Nephron progenitor cell (in vitro differentiated cells): ENCODE data around the gene ADPGK.
A peak's percentile ranks its signal among the peaks of the same experiment; 100 is the strongest.

ENCODE experiments used
- DNase-seq: peaks from one replicate; pipeline ENCODE4 v3.0.0; 2021
- H3K27ac Mint-ChIP-seq: 2 replicates; pipeline ENCODE4 v1.8.0; 2021; ENCODE audit warnings: mild to moderate bottlenecking, moderate library complexity, mixed read lengths
- H3K27me3 Mint-ChIP-seq: 2 replicates; pipeline ENCODE4 v1.8.0; 2021; ENCODE audit warnings: mild to moderate bottlenecking, low read depth, mixed read lengths; ENCODE audit not compliant: poor library complexity
- H3K36me3 Mint-ChIP-seq: 2 replicates; pipeline ENCODE4 v1.8.0; 2021; ENCODE audit warnings: low read depth, mixed read lengths
- H3K4me1 Mint-ChIP-seq: 2 replicates; pipeline ENCODE4 v1.8.0; 2021; ENCODE audit warnings: mixed read lengths
- H3K4me3 Mint-ChIP-seq: 2 replicates; pipeline ENCODE4 v1.8.0; 2021; ENCODE audit warnings: mild to moderate bottlenecking, moderate library complexity, mixed read lengths
- H3K9me3 Mint-ChIP-seq: 2 replicates; pipeline ENCODE4 v1.8.0; 2021; ENCODE audit warnings: mild to moderate bottlenecking, moderate library complexity, mixed read lengths
- TF ChIP-seq, protein P1 (sequence below): fragments of 200-600 bp; sonication (generic); IDR thresholded peaks from 2 replicates; pipeline ENCODE4 v1.5.0; 2021; ENCODE audit warnings: antibody characterized with exemption

Gene ADPGK

GRCh38 chr15:72783640-72784455 is at the start of gene ADPGK:
Gene ADPGK, minus strand, starts transcription at chr15:72783758. Its CDS starts 67 bp downstream, at chr15:72783691.
- peak within 1 kb of the TSS; percentile 95 for H3K4me3 Mint-ChIP-seq
- no peaks in the 10 kb centered on the region for H3K9me3 Mint-ChIP-seq
- TF ChIP-seq, protein P1, sequence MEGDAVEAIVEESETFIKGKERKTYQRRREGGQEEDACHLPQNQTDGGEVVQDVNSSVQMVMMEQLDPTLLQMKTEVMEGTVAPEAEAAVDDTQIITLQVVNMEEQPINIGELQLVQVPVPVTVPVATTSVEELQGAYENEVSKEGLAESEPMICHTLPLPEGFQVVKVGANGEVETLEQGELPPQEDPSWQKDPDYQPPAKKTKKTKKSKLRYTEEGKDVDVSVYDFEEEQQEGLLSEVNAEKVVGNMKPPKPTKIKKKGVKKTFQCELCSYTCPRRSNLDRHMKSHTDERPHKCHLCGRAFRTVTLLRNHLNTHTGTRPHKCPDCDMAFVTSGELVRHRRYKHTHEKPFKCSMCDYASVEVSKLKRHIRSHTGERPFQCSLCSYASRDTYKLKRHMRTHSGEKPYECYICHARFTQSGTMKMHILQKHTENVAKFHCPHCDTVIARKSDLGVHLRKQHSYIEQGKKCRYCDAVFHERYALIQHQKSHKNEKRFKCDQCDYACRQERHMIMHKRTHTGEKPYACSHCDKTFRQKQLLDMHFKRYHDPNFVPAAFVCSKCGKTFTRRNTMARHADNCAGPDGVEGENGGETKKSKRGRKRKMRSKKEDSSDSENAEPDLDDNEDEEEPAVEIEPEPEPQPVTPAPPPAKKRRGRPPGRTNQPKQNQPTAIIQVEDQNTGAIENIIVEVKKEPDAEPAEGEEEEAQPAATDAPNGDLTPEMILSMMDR, result peak; percentile 42
- H3K36me3 Mint-ChIP-seq, result peaks cover 20% of the 10 kb centered on the region
- H3K4me1 Mint-ChIP-seq, result peaks cover 39% of the 10 kb centered on the region
- peak within 1 kb of the TSS; percentile 87 for H3K27ac Mint-ChIP-seq
- peak; percentile 93 for DNase-seq
- no peaks in the 10 kb centered on the region for H3K27me3 Mint-ChIP-seq

DNA sequence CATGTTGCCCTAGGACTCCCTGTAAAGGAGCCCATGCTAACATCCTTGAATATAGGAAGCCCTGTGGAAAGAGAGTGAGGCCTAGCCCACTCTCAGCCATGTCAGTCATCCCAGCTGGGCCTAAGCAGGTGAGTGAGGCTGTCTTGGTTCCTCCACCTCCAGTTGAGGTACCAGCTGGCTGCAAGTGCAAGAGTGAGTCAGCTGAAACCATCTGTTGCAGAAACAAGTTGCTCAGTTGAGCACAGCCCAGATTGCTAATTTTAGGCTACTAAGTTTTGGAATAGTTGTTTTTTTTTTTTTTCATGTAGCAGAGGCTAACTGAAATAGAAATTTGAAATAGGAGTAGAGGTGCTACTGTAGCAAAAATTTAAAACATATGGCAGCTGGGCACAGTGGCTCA is 43.7 kb upstream of the ADPGK start:
- Mint-ChIP-seq H3K4me1 (peaks cover 43% of the 10 kb centered on the region), H3K36me3 (no peaks in the 10 kb centered on the region), H3K9me3 (peaks cover under 1% of the 10 kb centered on the region), H3K4me3 (no peak overlapping the region), H3K27me3 (peaks cover 9% of the 10 kb centered on the region), H3K27ac (no peak overlapping the region)
- TF ChIP-seq, protein P1, result no peak
- no peak for DNase-seq

DNA sequence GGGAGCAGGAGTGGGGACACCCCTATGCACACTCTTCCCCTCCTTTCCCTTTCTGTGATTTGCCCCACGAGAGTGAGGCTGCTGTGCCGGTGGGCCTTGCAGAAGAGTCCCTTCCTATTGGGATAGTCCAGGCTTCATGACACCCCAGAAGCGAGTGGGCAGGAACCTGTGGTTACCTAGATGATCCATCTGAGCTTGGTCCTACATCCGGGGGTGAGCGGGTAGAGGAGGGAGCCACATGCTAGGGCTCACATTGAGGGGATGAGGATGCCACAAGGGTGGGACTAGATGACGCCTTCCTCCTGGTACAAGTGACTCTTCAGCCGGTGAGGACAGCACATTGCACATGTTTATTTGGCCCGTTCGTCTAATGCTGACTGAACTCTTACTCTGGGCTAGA is 43.1 kb upstream of the ADPGK start:
- no peak overlapping the region for H3K4me3 Mint-ChIP-seq
- DNase-seq, result no peak
- peaks cover 48% of the 10 kb centered on the region for H3K4me1 Mint-ChIP-seq
- peaks cover 13% of the 10 kb centered on the region for H3K27me3 Mint-ChIP-seq
- peak overlapping the region; percentile 53 for H3K27ac Mint-ChIP-seq
- no peaks in the 10 kb centered on the region for H3K36me3 Mint-ChIP-seq
- H3K9me3 Mint-ChIP-seq, result peaks cover 5% of the 10 kb centered on the region
- TF ChIP-seq, protein P1, result no peak

DNA sequence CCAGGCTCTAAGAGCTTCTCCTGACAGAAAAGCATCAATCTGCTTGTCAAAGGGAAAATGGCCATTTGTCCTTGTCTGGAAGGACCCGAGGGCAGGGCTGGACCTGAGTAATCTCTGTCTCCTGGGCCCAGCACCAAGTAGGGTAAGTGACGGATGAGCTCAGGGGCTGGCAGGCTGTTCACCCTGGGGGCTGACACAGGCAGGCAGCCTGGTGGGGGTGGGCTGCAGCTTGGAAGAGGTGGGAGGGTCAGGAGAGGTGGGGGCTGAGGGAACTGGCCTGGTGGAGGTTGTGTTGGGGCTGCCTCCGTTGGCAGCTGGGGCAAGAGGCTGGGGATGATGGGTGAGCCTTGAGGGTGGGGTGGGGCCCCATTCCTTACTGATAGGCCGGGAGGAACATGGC is 42.3 kb upstream of the ADPGK start:
- DNase-seq, result peak; percentile 12
- TF ChIP-seq, protein P1, result no peak
- Mint-ChIP-seq H3K4me1 (peaks cover 55% of the 10 kb centered on the region), H3K27me3 (peaks cover 17% of the 10 kb centered on the region), H3K27ac (no peak overlapping the region), H3K9me3 (peaks cover 5% of the 10 kb centered on the region), H3K4me3 (peak overlapping the region; percentile 5), H3K36me3 (no peaks in the 10 kb centered on the region)

DNA sequence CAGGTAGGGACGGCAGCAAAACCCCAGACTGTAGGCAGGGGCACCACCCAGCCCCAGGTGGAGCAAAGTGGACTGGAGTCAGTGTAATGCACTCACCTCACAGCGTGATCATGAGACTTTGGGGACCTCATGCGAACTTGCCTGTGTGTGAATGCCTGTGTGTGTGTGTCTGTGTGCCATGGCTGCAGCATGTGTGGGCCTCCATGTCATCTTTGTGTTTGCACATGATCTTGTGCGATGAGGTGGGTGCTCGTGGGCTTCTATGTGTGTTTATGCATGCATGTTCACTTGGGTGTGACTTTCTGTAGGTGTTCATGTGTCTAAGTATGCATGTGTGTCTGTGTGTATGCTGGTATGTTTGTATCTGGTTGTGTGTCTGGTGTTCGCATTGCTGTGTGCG is 41.2 kb upstream of the ADPGK start:
- Mint-ChIP-seq H3K4me1 (peaks cover 57% of the 10 kb centered on the region), H3K9me3 (peaks cover 5% of the 10 kb centered on the region), H3K27ac (peak overlapping the region; percentile 9), H3K36me3 (no peaks in the 10 kb centered on the region), H3K27me3 (peaks cover 23% of the 10 kb centered on the region), H3K4me3 (peak overlapping the region; percentile 3)
- DNase-seq, result no peak
- TF ChIP-seq, protein P1, result no peak

- DNase-seq, result peak; percentile 46
- peak overlapping the region; percentile 66 for H3K27ac Mint-ChIP-seq
- no peak overlapping the region for H3K4me3 Mint-ChIP-seq
- H3K27me3 Mint-ChIP-seq, result peaks cover 26% of the 10 kb centered on the region
- H3K36me3 Mint-ChIP-seq, result no peaks in the 10 kb centered on the region
- peaks cover 5% of the 10 kb centered on the region for H3K9me3 Mint-ChIP-seq
- peaks cover 58% of the 10 kb centered on the region for H3K4me1 Mint-ChIP-seq
- TF ChIP-seq, protein P1, result no peak
Observed at GRCh38 chr15:72824112-72824511, 40.6 kb upstream of the ADPGK start.
